SK-N-DZ (cell line): ENCODE measurements around the gene ZNF205.
"Not testable (repeated sequence)": the region's sequence is repeated elsewhere in the genome, so short reads cannot be mapped to it uniquely, and the experiment has no call there.

Experiments used
- DNase-seq: peaks from one replicate; pipeline ENCODE4 v3.0.0-alpha.2; 2015; ENCODE audit warnings: low spot score

ZNF205 gene

GRCh38 chr16:3131755-3132377, 19.5 kb downstream of the ZNF205 start:
- DNase-seq = peak; percentile 59

GRCh38 chr16:3133844-3134243, 21.5 kb downstream of the ZNF205 start:
- DNase-seq = no peak

GRCh38 chr16:3134338-3135125, 22.1 kb downstream of the ZNF205 start, which contains the start of gene ZNF213:
Gene ZNF213, plus strand, starts transcription at chr16:3135029. Its CDS starts 2,252 bp downstream, at chr16:3137281.
- peak; percentile 98 for DNase-seq

- DNase-seq = no peak
Measured at GRCh38 chr16:3135126-3135715, 22.8 kb downstream of the ZNF205 start.

GRCh38 chr16:3137267-3137666, 24.9 kb downstream of the ZNF205 start:
- no peak for DNase-seq

GRCh38 chr16:3138342-3138741, 26.0 kb downstream of the ZNF205 start:
- no peak for DNase-seq

- DNase-seq = no peak
Measured at GRCh38 chr16:3138823-3139426, 26.5 kb downstream of the ZNF205 start.

GRCh38 chr16:3139561-3139960, 27.2 kb downstream of the ZNF205 start:
- not testable (repeated sequence) for DNase-seq

- no peak for DNase-seq
Measured at GRCh38 chr16:3140603-3141427, 28.4 kb downstream of the ZNF205 start.

GRCh38 chr16:3141781-3142311, 29.5 kb downstream of the ZNF205 start:
- DNase-seq = no peak

- no peak for DNase-seq
Measured at GRCh38 chr16:3142327-3142726, 29.9 kb downstream of the ZNF205 start.

- no peak for DNase-seq
Measured at GRCh38 chr16:3142770-3143169, 30.4 kb downstream of the ZNF205 start.

GRCh38 chr16:3143189-3143588, 30.8 kb downstream of the ZNF205 start:
- DNase-seq = no peak

- peak; percentile 49 for DNase-seq
Measured at GRCh38 chr16:3143598-3144320, 31.4 kb downstream of the ZNF205 start.

- no peak for DNase-seq
Measured at GRCh38 chr16:3144321-3144983, 32.1 kb downstream of the ZNF205 start.

GRCh38 chr16:3145151-3145550, 32.8 kb downstream of the ZNF205 start:
- no peak for DNase-seq

GRCh38 chr16:3145660-3146059, 33.3 kb downstream of the ZNF205 start:
- DNase-seq = no peak

GRCh38 chr16:3147046-3147756, 34.8 kb downstream of the ZNF205 start:
- no peak for DNase-seq

GRCh38 chr16:3147757-3148104, 35.3 kb downstream of the ZNF205 start:
- no peak for DNase-seq
